HG02623 (cell line): ENCODE results near the gene AQP9.

Experiments
- ATAC-seq: cut with Tn5 transposase; IDR thresholded peaks from one replicate; pipeline ENCODE4 v1.9.1; 2021; ENCODE audit warnings: moderate library complexity; ENCODE audit not compliant: unreplicated experiment

Gene AQP9

DNA sequence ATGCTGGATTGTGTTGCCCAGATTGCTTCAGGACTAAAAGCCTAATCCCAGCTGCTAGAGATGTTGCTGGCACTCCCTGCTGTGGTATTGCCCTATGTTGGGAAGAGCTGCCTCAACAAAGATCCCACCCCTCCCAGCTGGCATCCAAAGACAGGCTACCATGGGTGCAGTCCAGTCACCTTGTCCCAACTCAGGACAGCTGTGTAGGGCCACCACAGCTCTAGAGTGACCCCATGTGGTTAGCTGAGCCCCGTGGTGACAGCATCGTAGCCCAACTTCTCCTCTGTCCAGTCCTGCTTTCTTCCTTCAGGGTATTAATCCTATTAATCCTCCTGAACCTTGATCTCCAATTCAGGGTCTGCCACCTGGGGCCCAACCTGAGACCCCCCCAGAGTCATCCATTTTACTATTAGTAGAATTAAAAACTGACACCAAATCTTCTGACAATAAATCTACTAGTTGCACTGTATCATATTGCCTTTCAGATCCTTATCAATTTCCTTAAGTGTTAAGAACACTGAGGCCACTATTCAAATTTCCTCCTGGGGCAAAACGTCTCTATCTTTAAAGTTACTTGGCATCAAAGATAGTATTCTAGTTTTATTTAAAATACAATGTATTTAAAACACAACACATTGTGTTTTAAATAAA is 83.5 kb downstream of the AQP9 start:
- no peak for ATAC-seq

DNA sequence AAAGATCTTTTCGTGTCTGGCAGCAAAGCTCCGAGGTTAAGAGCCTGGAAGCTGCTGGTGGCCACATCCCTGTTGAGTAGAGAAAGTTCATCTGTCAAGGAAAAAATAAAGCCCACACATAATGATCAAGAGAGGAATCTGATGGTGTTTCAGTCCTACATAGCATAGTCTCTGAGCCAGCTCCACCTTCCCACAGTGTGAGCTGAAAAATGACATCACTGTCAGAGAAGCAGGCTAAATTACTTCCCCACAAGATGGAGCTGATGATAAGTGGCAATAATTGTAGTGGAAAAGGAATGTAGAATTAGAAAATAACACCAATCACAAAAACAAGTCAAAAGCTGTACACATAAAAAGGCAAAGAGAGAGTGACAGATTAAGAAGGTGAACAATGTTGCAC is 84.5 kb downstream of the AQP9 start:
- ATAC-seq: no peak

DNA sequence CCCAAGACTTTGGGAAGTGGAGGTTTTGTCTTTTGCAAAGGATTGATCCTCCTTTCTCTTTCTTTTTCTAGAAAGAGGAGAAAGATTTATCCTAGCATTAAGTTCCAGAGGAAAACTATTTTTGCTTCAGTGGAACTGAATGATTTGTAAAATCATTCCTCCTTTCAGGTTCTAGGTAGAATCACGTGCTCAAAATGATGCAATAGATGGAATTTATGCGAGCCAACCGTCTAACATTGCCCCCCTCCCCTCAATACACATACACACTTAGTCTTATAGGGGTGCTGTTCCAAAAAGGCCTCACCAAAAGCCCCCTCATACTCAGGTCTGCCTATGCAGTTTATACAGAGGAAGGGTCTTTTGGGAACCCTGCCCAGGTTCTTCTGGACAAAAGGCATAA is 85.3 kb downstream of the AQP9 start:
- no peak for ATAC-seq

DNA sequence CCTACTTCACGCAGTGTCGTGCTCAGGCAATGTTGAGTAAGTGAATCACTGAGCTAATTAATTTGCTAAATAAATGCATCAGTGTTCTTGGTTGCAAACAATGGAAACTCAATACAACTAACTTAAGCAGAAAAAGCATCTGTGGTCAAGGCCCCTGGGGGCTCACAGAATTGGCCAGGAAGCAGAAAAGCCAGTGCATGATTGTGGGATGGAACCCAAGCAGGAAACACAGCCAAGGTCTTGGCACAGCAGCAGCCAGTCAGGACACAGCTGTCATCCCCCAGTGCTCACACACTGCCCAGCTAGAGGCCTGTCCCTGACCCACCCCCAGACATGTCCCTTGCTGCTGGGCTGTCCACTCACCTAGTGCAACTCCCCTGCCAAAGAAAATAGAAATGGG is 85.9 kb downstream of the AQP9 start:
- ATAC-seq: no peak

DNA sequence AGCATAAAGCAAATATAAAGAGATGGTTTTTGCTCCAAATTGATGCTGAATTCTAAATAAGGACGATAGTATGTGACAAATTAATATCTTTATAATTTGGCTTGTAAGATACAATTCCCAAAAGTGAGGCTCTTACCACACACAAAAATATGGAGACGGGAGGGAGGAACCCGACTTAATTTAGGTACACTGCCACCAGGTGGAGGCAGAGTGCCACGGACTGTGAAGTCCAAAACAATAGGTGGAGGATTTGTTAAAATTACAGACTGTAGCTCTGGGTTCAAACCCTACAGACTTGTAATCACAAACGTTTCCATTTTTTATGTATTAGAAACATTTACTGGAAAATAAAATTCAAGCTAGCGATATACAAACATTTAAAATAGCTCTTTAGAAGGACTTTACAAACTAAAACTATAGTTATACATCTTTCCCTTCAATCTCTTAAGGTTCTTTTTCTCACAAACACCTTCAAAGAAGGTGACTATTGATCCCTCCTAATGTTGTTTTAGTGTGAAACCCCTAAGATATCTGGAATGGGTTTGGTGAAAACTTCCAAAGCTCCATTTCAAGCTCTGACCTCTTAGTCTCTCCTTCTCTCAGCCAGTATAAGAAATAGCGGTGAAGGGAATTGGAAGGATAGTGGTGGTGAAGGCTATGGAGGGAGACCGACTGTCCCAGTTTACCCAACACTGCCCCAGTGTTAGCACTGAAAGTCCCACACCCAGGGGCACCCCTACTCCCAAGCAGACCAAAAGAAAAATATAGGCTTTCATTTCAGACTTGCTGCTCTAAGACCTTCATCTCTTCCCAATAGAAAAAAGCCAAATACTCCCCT is 89.7 kb downstream of the AQP9 start:
- ATAC-seq: no peak

DNA sequence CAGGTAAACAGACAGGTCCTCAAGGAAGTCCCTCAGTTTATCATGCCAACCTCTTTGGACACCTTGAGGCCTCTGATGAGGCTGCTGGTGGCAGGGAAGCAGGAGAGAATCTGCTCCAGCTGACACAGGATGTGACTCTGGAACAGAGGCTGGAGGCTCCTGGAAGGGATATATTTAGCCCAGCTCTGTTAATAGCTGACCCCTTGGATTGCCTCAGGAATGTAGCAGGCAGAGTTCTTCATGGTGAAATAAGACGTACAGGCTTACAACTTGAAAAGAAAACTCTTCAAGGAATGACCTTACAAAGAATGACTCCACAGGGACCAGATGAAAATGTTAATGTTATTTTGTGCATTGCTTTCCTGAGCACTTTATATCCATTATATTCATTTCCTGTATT is 90.5 kb downstream of the AQP9 start:
- no peak for ATAC-seq

DNA sequence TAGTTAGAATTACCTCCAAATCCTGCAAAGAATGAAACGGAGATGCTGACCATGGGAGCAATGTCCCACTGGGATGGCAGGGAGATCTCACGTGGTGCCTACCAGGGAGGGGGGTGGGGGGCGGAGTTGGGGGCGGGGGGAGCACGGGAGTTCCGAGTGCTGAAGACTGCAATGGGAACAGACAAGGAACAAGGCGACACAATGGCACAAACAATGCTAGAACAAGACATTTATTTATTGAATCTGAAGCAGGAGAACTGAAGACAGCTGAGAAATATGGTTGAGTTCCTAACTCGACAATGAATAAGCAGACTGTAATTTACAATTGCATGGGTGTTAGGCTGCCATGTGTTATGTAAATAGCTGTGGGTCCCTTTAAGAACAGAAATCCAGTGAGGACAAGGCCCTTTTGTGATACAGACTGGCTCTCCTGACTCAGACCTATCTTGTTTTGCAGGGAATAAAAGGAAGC is 91.2 kb downstream of the AQP9 start:
- no peak for ATAC-seq

DNA sequence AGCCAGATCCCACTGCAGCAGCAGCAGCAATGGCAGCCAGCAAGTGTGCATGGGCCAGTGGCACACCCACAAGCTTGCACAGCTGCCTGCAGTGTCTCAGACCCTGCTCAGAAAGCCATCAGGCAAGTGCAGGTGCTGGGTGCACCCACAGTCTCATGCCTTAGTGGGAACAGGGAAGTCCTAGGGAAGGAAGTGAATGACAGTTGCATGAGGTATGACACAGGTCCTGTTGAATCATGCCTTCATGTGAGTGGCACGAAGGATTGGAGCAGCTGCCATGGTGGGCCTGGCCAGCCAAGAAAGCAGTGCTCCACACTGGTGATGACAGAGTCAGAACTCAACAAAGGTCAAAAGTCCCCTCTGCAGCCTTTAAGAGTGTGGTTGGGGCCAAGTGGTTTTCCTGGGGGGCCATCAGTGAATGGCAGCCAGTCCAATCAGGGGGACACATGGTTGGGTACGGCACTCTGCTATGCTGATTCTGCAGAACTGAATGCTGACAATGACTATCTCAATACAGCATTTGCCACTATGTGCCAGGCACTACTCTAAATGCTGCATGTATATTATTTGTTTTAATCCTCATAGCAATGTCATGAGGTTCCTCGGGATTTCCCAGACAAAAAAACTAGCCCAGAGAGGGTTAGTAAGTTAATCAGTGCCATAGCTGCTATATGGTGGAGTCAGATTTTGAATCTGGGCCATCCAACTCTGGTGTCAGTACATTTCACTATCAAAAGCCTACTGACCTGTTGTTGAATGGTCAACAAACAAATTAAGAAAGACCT is 94.3 kb downstream of the AQP9 start:
- ATAC-seq: no peak

DNA sequence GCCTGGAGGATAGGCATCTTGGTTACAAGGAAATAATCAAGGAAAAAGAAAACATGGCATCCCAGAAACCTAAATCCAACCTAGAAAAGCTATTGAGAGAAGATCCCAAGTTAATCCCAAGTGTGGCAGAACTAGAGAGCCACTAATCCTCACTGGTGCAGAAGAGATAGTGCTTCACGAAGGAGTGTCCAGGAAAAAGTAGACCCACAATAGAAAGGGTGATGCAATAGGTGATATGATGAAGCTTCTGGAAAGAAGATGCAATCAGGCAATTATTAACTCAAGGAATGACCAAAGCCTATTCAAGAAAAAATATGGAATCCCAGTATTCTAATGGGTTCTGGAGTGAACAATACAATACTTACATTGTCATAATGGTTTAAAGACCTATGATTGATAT is 95.2 kb downstream of the AQP9 start:
- no peak for ATAC-seq
